Neuron (in vitro differentiated cells): ENCODE measurements around the gene SPDYE3.
"Not testable (repeated sequence)": the region's sequence is repeated elsewhere in the genome, so short reads cannot be mapped to it uniquely, and the experiment has no call there.

Experiments
- H2AFZ ChIP-seq: one replicate; pipeline ENCODE4 v1.6.1; 2013; ENCODE audit warnings: low read depth, mild to moderate bottlenecking, inconsistent platforms, low read length, moderate library complexity
- H3K27me3 ChIP-seq: one replicate; pipeline ENCODE4 v1.6.1; 2013; ENCODE audit warnings: low read length; ENCODE audit not compliant: insufficient read depth
- H3K36me3 ChIP-seq: one replicate; pipeline ENCODE4 v1.6.1; 2013; ENCODE audit warnings: low read length; ENCODE audit not compliant: insufficient read depth
- H3K4me1 ChIP-seq: one replicate; pipeline ENCODE4 v1.6.1; 2013; ENCODE audit warnings: low read length; ENCODE audit not compliant: insufficient read depth
- H3K4me3 ChIP-seq: 2 replicates; pipeline ENCODE4 v1.5.1; 2013; ENCODE audit warnings: mild to moderate bottlenecking, low read length, moderate library complexity
- H3K9me3 ChIP-seq: one replicate; pipeline ENCODE4 v1.6.1; 2013; ENCODE audit warnings: low read length

Gene SPDYE3

GRCh38 chr7:100271716-100272537, 35.6 kb upstream of the SPDYE3 start:
- no peaks in the 10 kb centered on the region for H3K9me3 ChIP-seq

GRCh38 chr7:100272538-100272902, 35.0 kb upstream of the SPDYE3 start:
- Histone ChIP-seq H3K4me3 (peak overlapping the region; percentile 91), H2AFZ (peak overlapping the region; percentile 34), H3K4me1 (peaks cover 16% of the 10 kb centered on the region)
- H3K36me3 ChIP-seq, H3K27me3 ChIP-seq, H3K9me3 ChIP-seq: not testable (repeated sequence)

More at GRCh38 chr7:100271716-100272537, 35.6 kb upstream of the SPDYE3 start:
- Histone ChIP-seq H3K4me3 (peak overlapping the region; percentile 91), H3K4me1 (peaks cover 16% of the 10 kb centered on the region), H2AFZ (peak overlapping the region; percentile 34), H3K36me3 (no peaks in the 10 kb centered on the region), H3K27me3 (no peaks in the 10 kb centered on the region)

GRCh38 chr7:100275120-100275519, 32.4 kb upstream of the SPDYE3 start:
- H3K4me3 ChIP-seq: no peak overlapping the region
- H3K9me3 ChIP-seq: no peaks in the 10 kb centered on the region
- H2AFZ ChIP-seq: no peak overlapping the region

DNA sequence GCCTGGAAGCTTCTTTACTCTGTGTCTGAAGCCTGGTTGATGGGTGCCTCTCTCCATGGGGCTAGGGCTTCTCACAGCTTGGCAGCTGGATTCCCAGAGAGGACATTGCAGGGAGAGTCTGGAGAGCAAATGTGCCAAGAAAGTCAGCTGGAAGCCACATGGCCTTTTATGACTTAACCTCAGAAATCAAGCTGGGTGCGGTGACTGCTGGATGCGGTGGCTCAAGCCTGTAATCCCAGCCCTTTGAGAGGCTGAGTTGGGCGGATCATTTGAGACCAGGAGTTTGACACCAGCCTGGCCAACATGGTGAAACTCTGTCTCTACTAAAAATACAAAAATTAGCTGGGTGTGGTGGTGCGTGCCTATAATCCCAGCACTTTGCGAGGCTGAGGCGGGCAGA, 31.4 kb upstream of the SPDYE3 start:
- H3K4me1 ChIP-seq, H3K9me3 ChIP-seq, H3K27me3 ChIP-seq, H3K36me3 ChIP-seq, H2AFZ ChIP-seq, H3K4me3 ChIP-seq: not testable (repeated sequence)

More at GRCh38 chr7:100275120-100275519, 32.4 kb upstream of the SPDYE3 start:
- Histone ChIP-seq H3K4me1 (peaks cover 7% of the 10 kb centered on the region), H3K36me3 (no peaks in the 10 kb centered on the region), H3K27me3 (no peaks in the 10 kb centered on the region)

- H3K27me3 ChIP-seq, H2AFZ ChIP-seq, H3K4me1 ChIP-seq, H3K4me3 ChIP-seq, H3K36me3 ChIP-seq, H3K9me3 ChIP-seq: not testable (repeated sequence)
Measured at GRCh38 chr7:100282069-100282608, 25.4 kb upstream of the SPDYE3 start.

DNA sequence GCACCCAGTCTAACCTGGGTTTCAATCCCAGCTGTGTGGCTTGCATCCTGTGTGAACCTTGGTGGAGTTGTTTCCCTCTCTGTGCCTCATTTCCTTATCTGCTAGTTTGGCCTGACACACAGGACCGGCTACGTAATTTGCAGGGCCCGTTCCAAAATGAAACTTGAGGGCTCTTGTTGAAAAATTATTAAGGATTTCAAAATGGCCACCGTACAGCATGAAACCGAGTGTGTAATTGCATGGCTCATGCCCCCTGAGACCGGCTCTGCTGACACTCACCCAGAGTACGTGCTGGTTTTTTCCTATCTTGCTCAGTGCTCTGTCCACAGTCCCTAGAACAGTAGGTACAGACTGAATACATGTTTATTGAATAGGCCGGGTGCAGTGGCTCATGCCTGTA, 24.4 kb upstream of the SPDYE3 start:
- H3K4me1 ChIP-seq: not testable (repeated sequence)

DNA sequence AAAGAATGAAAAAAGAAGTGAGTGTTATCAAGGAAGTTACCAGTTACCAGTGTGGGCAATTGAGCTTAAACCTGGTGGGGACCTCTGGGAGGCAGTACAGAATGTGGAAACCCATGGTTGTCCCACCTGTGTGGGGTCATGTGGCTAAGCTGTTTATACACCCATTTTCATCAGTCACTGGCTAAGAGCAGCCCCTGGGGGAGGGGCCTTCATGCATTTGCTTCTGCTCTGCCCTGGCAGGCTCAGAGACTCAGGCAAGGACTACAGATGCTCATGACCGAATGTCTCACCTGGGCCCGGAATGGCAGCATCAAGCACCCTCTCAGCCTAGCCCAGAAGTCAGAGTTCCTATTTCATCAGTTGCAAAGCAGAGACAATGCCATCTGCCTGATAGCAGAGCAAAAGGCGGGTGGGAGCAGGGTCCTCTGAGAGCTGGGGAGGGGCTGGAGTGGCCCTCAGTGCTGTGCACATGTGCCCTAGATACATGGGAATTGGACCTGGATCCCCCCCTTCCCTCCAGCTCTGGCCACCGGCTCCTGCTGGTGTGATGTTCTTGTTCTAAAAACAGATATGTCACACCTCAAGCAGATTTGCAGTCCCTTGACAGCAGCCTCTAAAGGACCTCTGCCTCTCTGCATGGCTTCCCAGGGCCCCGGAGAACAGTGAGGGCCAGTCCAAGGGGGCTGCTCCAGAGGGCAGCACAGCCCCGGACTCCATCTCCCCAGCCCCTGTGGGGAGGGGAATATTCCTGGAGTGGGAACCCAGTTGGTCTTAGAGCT, 20.1 kb upstream of the SPDYE3 start:
- not testable (repeated sequence) for H2AFZ ChIP-seq, H3K4me3 ChIP-seq, H3K36me3 ChIP-seq, H3K4me1 ChIP-seq, H3K27me3 ChIP-seq, H3K9me3 ChIP-seq

More for the DNA sequence above, 24.4 kb upstream of the SPDYE3 start:
- not testable (repeated sequence) for H3K9me3 ChIP-seq, H3K4me3 ChIP-seq, H2AFZ ChIP-seq, H3K36me3 ChIP-seq, H3K27me3 ChIP-seq

- H3K4me1 ChIP-seq, H3K36me3 ChIP-seq, H2AFZ ChIP-seq, H3K9me3 ChIP-seq, H3K27me3 ChIP-seq, H3K4me3 ChIP-seq: not testable (repeated sequence)
Measured at GRCh38 chr7:100288258-100288657, 19.2 kb upstream of the SPDYE3 start.

- not testable (repeated sequence) for H3K4me1 ChIP-seq, H2AFZ ChIP-seq, H3K9me3 ChIP-seq, H3K27me3 ChIP-seq, H3K4me3 ChIP-seq, H3K36me3 ChIP-seq
Measured at GRCh38 chr7:100292162-100292561, 15.3 kb upstream of the SPDYE3 start.

DNA sequence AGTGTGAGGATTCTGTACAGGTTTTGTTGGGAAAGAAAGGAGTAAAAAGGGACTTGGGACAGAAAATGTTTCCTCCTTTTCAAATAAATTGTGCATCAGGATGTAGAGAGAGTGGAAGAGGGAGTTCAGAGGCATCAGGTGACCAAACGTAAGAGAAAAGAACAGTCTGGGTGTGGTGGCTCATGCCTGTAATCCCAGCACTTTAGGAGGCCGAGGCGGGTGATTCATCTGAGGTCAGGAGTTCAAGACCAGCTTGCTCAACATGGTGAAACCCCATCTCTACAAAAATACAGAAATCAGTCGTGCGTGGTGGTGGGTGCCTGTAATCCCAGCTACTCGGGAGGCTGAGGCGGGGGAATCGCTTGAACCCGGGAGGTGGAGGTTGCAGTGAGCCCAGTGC, 12.2 kb upstream of the SPDYE3 start:
- H3K9me3 ChIP-seq, H3K4me1 ChIP-seq, H2AFZ ChIP-seq, H3K36me3 ChIP-seq, H3K4me3 ChIP-seq, H3K27me3 ChIP-seq: not testable (repeated sequence)

DNA sequence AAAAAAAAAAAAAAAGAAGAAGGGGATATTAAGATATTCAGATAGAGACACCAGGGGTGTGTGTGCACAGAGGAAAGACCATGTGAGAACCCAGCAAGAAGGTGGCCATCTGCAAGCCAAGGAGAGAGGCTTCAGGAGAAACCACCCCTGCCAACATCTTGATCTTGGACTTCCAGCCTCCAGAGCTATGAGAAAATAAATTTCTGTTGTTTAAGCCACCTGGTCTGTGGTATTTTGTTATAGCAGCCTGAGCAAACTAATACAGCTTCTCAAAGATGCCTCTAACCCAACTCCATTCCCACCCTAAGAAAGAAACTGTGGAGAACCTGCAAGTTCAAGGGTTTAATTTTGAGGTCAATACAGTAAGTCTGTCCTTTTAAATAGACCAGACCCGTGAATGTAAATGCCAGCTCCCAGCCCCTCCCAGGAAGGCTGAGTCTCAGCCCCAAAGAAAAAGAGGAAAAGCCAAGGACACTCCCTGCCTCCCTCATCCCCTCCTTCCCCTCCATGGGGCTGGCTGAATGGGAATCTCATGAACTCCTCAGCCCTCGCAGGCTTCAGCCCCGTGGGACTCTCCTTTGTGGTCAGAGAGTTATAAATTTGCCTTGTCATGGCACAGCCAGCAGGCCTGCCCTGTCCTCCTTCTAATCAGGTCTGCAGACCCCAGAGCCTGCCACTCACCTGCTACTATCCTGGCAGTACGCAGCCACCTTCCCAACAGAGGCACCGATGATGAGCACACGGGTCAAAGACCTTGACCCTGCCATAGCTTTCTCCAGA, 9.5 kb upstream of the SPDYE3 start:
- H2AFZ ChIP-seq, H3K4me1 ChIP-seq, H3K36me3 ChIP-seq, H3K27me3 ChIP-seq, H3K9me3 ChIP-seq, H3K4me3 ChIP-seq: not testable (repeated sequence)

DNA sequence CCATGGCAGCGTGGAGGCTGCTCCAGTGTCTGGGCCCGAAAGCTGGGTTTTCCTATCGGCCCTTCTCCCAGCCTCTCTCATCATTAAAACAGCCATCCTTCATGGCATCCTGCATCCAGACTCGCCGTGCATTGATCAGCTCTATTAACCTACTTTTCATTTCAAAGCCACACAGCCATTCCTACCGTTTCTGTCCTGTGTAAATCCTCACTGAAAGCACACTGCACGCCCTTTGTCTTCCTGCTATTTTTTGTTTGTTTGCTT, 8.9 kb upstream of the SPDYE3 start:
- not testable (repeated sequence) for H3K4me3 ChIP-seq, H2AFZ ChIP-seq, H3K36me3 ChIP-seq, H3K4me1 ChIP-seq, H3K9me3 ChIP-seq, H3K27me3 ChIP-seq

- H2AFZ ChIP-seq, H3K9me3 ChIP-seq, H3K27me3 ChIP-seq, H3K4me1 ChIP-seq, H3K36me3 ChIP-seq, H3K4me3 ChIP-seq: not testable (repeated sequence)
Measured at GRCh38 chr7:100304526-100304925, 3.0 kb upstream of the SPDYE3 start.
